GM12878 (cell line): ENCODE measurements around the gene TFR2. TPM values are rescaled to one million over a fixed set of nuclear protein-coding genes. Genes with fewer than 3 reads are reported as not detected.
A peak's percentile ranks its signal among the peaks of the same experiment; 100 is the strongest.

Source experiments
- ATAC-seq: fragments of 200-7000 bp; cut with Tn5 transposase; 3 replicates; pipeline ENCODE4 v1.9.1; 2020; ENCODE audit warnings: mild to moderate bottlenecking, moderate library complexity
- BruUV-seq: library from RNA; stranded (reverse); fragments of 400-500 nt; replicated peaks from 2 replicates; lab custom pipeline; 2021; lab: Mats Ljungman, UMichigan
- CTCF ChIA-PET: fragments of 300-600 bp; sonication (Branson Sonifier 250); formaldehyde crosslinking; extraction: SDS; loops from one replicate; lab custom pipeline; 2021; ENCODE audit warnings: inconsistent platforms; lab: Yijun Ruan, JAX
- POLR2A ChIA-PET: fragments of 350-600 bp; formaldehyde crosslinking; extraction: SDS; loops from one replicate; lab custom pipeline; 2021; ENCODE audit warnings: inconsistent platforms; lab: Charles Lee
- RAD21 ChIA-PET: fragments of 300-600 bp; sonication (Branson Sonifier 250); formaldehyde crosslinking; loops from one replicate; lab custom pipeline; 2023; ENCODE audit warnings: antibody characterized with exemption; ENCODE audit not compliant: unreplicated experiment; lab: Charles Lee
- SMC1A ChIA-PET: fragments of 300-600 bp; sonication (Branson Sonifier 250); formaldehyde crosslinking; loops from one replicate; lab custom pipeline; 2023; ENCODE audit not compliant: unreplicated experiment, uncharacterized antibody; lab: Charles Lee
- DNase-seq: peaks from one replicate; pipeline ENCODE4 v3.0.0-alpha.2; 2011; ENCODE audit warnings: low read depth, low spot score
- FAIRE-seq: peaks from 3 replicates; lab custom pipeline; 2011; peaks lifted over from hg19 to GRCh38; lab: Jason Lieb, UNC
- H2AFZ ChIP-seq: 2 replicates; pipeline ENCODE4 v1.6.0; 2011; ENCODE audit warnings: low read depth, low read length, control low read depth; ENCODE audit not compliant: control insufficient read depth
- H3K27ac ChIP-seq: 2 replicates; pipeline ENCODE4 v1.5.1; 2011; ENCODE audit warnings: control low read depth; ENCODE audit not compliant: control insufficient read depth, insufficient read depth
- H3K27me3 ChIP-seq, 2 experiments: replicated peaks in 1 of 2; 2 replicates each; pipeline versions ENCODE4 v1.6.0 to v1.6.1; 2011; ENCODE audit warnings: low read length in 1 of 2; ENCODE audit not compliant: control insufficient read depth in 2 of 2, insufficient read depth in 2 of 2
- H3K36me3 ChIP-seq, 2 experiments: 2 replicates each; pipeline ENCODE4 v1.5.1; 2011; ENCODE audit warnings: low read length in 1 of 2; ENCODE audit not compliant: control insufficient read depth in 2 of 2, insufficient read depth in 2 of 2
- H3K4me1 ChIP-seq: 2 replicates; pipeline ENCODE4 v1.6.1; 2011; ENCODE audit warnings: mild to moderate bottlenecking, low read length, moderate library complexity, mixed read lengths; ENCODE audit not compliant: control insufficient read depth, insufficient read depth
- H3K4me2 ChIP-seq: 2 replicates; pipeline ENCODE4 v1.6.0; 2011; ENCODE audit warnings: control low read depth; ENCODE audit not compliant: control insufficient read depth, insufficient read depth
- H3K4me3 ChIP-seq: fragments of 200-600 bp; sonication (generic); 2 replicates; pipeline ENCODE4 v1.5.1; 2016
- H3K79me2 ChIP-seq: 2 replicates; pipeline ENCODE4 v1.6.0; 2011; ENCODE audit warnings: low read length; ENCODE audit not compliant: control insufficient read depth, insufficient read depth
- H3K9ac ChIP-seq: 2 replicates; pipeline ENCODE4 v1.8.0; 2011; ENCODE audit warnings: low read length, control low read depth, mixed read lengths; ENCODE audit not compliant: control insufficient read depth, insufficient read depth
- H3K9me3 ChIP-seq: replicated peaks from 3 replicates; pipeline ENCODE4 v1.5.1; 2011; ENCODE audit warnings: mild to moderate bottlenecking, low read length; ENCODE audit not compliant: control insufficient read depth, insufficient read depth
- H4K20me1 ChIP-seq: 2 replicates; pipeline ENCODE4 v1.6.0; 2011; ENCODE audit not compliant: control insufficient read depth, insufficient read depth
- BCL11A ChIP-seq: IDR thresholded peaks from 2 replicates; pipeline ENCODE4 v1.6.1; 2011; ENCODE audit warnings: low read depth, low read length
- CREB1 ChIP-seq: IDR thresholded peaks from 2 replicates; pipeline ENCODE4 v1.6.1; 2012; ENCODE audit warnings: low read depth, mild to moderate bottlenecking, inconsistent platforms
- EGR1 ChIP-seq, 2 experiments: IDR thresholded peaks; 1 replicate in 1 of 2; 2 replicates in 1 of 2; pipeline ENCODE4 v1.6.1; 2011 to 2012; ENCODE audit warnings: low read depth in 2 of 2, low read length in 2 of 2, borderline replicate concordance in 1 of 2, mild to moderate bottlenecking in 1 of 2, moderate library complexity in 1 of 2
- POLR2A ChIP-seq: IDR thresholded peaks from 2 replicates; pipeline ENCODE4 v1.6.1; 2011; ENCODE audit warnings: low read depth, mild to moderate bottlenecking, low read length
- RAD21 ChIP-seq: IDR thresholded peaks from 2 replicates; pipeline ENCODE4 v1.6.1; 2011; ENCODE audit warnings: mild to moderate bottlenecking, low read depth, low read length, moderate library complexity; ENCODE audit not compliant: insufficient read depth
- WGBS: methylation state at CpG from one replicate; pipeline ENCODE4 v1.1.6; 2016; ENCODE audit warnings: low lambda C conversion rate; ENCODE audit not compliant: insufficient replicate concordance, insufficient coverage; ENCODE audit errors: missing lambda C conversion rate; 5-methylcytosine and 5-hydroxymethylcytosine counted together
- in situ Hi-C: fragments of 300-500 bp; cut with MboI; formaldehyde crosslinking; loops from 9 replicates; pipeline ENCODE4 v1.14.3; 2018; ENCODE audit warnings: mixed read lengths
- intact Hi-C: fragments of 100-400 bp; cut with micrococcal nuclease; formaldehyde crosslinking; loops from one replicate; pipeline ENCODE4 v1.14.2; 2022; ENCODE audit not compliant: unreplicated experiment
- polyA plus RNA-seq, 11 experiments: library from polyadenylated mRNA; depleted of rRNA in 4 of 11; unstranded in 6 of 11; stranded (reverse) in 5 of 11; fragments of >200 nt; fragmentation: Nextera tagmentation in 4 of 11; fragmentation: Illumina TruSeq in 1 of 11; extraction: Ambion mirVana in 4 of 11; extraction: Trizol in 1 of 11; gene quantifications; 1 replicate in 1 of 11; 2 replicates in 10 of 11; pipeline versions ENCODE4 v1.2.1 to v1.2.3, GENCODE V29; 2011 to 2016; ENCODE audit warnings: inconsistent platforms in 2 of 11, missing spikeins in 2 of 11, low read depth in 1 of 11
- total RNA-seq, 4 experiments: library from RNA; depleted of rRNA in 3 of 4; stranded (reverse); fragments of >200 nt in 3 of 4; fragmentation: Illumina TruSeq in 1 of 4; extraction: Trizol in 1 of 4; gene quantifications; 2 replicates each; pipeline versions ENCODE4 v1.2.1 to v1.2.3, GENCODE V29; 2013 to 2021
- TF ChIP-seq, protein P1 (sequence below): IDR thresholded peaks from 2 replicates; pipeline ENCODE4 v1.6.1; 2011; ENCODE audit warnings: mild to moderate bottlenecking, low read depth, low read length, moderate library complexity; ENCODE audit not compliant: insufficient replicate concordance
- TF ChIP-seq, protein P2 (sequence below): fragments of 150-350 bp; IDR thresholded peaks from 2 replicates; pipeline ENCODE4 v1.6.1; 2016; ENCODE audit warnings: low read depth, low read length

TFR2 gene
- total and polyA plus RNA-seq, 10 of the 15 experiments (the other 5 are each of a cell fraction or from before 2014, with no cell fraction given), result 0.30 to 7.2 (median 1.8) TPM

DNA sequence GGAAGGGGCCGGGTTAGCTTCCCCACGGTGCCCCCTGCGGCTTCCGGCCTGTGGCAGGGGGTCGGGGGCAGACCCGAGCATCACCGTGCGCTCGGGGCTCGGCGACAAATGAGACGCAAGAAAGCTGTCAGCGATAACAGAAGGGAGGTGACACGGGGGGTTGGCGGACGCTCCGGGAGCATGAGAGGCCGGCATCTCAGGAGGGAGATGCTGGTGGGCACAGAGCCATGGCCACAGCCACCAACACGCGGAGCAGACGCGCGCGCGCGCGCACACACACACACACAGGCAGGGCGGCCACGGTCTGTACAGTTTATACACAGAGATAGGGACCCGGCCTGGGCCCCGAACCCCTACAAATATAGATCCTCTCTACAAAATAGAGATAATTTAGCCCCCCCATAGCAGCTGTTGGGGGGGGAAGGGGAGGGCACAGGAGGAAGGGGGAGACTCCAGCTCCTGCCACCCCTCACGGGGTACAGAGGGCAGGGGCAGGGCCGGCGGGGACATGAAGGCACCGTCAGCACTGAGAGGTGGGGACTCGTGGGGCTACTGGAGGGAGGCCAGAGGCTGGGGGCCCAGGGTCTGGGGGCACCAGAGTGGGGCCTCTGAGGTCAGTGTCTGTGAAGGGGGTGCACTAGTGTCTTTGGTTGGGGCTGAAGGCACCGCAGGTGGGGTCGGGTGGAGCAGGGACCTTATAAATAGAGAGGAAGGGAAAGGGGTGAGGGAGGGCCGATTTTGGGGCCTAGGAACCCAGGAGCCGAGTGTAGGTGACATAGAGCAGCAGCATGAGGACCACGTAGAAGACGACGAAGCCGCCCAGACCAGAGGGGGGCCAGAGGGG, 66.8 kb downstream of the TFR2 start:
- ChIA-PET POLR2A (no interaction called here), RAD21 (no interaction called here), SMC1A (no interaction called here), CTCF (no interaction called here)
- WGBS, result 95% methylated on average over 43 of the region's 44 CpGs
- BruUV-seq, result no TSS peak
- no peaks in the 10 kb centered on the region for H3K9me3 ChIP-seq
- peaks cover 1 to 11% of the 10 kb centered on the region in 2 experiments; a peak in 3 of 4 replicates for H3K36me3 ChIP-seq
- no peak overlapping the region for H2AFZ ChIP-seq
- no peak overlapping the region for H3K4me3 ChIP-seq
- H3K27me3 ChIP-seq, result no peaks in the 10 kb centered on the region
- peaks cover 18% of the 10 kb centered on the region for H3K4me1 ChIP-seq
- intact Hi-C loops (no loop called here), in situ Hi-C loops (no loop called here)
- H3K27ac ChIP-seq, result no peak overlapping the region
- FAIRE-seq (no peak), ATAC-seq (no peak), DNase-seq (no peak)
- H3K79me2 ChIP-seq, result no peaks in the 10 kb centered on the region
- H3K4me2 ChIP-seq, result no peak overlapping the region
- H3K9ac ChIP-seq, result no peak overlapping the region
- no peaks in the 10 kb centered on the region for H4K20me1 ChIP-seq
- no peak for TF ChIP-seq EGR1 (IDR thresholded peaks at IDR 0.05; ENCODE audit: borderline replicate concordance in 1 of 2, low read depth in 2 of 2, low read length in 2 of 2)
- no peak for TF ChIP-seq CREB1

DNA sequence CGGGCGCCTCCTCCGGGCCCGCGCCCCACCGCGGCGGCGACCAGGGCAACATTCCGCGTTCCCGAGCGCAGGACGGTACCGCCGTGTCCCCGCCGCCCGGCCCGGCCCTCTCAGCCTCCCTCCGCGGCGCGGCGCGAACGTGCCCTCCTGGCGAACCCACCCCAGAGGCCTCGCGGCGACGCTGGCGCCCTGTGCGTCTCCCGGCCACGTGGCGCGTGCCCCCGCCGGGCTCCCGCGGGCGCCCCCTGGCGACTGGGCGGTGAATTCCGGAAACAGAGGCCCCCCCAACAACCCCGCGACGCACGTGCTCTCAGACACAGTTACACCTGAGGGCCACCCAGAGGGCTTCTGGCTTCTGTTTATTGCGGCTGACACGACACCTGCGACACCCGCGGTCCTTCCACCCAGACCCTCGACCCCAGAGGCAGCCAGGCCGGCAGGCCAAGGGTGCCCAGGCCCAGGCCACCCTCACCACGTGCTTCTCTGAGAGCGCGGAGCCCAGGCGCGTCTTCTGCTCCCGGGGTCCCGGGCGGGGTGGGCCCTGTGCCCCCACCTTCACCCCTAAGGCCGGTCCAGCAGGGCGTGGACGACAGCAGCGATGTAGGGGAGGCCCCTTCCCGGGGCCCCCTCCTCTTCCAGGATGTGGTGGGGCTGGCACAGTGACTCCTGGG, 67.5 kb downstream of the TFR2 start, which contains the start of gene SAP25:
Gene SAP25, minus strand, starts transcription at position 210 of the 671 bp plus-strand sequence. Its CDS starts 158 bp downstream, at position 52.
- FAIRE-seq (no peak), ATAC-seq (no peak), DNase-seq (no peak)
- in situ Hi-C loops (no loop called here), intact Hi-C loops (no loop called here)
- Histone ChIP-seq H3K4me2 (no peak within 1 kb of the TSS), H2AFZ (no peak within 1 kb of the TSS), H3K36me3 (peaks cover 0 to 11% of the 10 kb centered on the region in 2 experiments; a peak in 3 of 4 replicates), H3K9ac (no peak within 1 kb of the TSS), H3K27ac (no peak within 1 kb of the TSS), H3K9me3 (no peaks in the 10 kb centered on the region), H3K4me3 (no peak within 1 kb of the TSS), H3K4me1 (peaks cover 22% of the 10 kb centered on the region), H4K20me1 (no peaks in the 10 kb centered on the region), H3K79me2 (no peaks in the 10 kb centered on the region), H3K27me3 (no peaks in the 10 kb centered on the region)
- CTCF ChIA-PET, result no interaction called here
- BruUV-seq, result no TSS peak
- SMC1A ChIA-PET, result no interaction called here
- POLR2A ChIA-PET, result no interaction called here
- RAD21 ChIA-PET, result no interaction called here
- WGBS, result 96% methylated on average over 51 of the region's 70 CpGs
- TF ChIP-seq, protein P1, sequence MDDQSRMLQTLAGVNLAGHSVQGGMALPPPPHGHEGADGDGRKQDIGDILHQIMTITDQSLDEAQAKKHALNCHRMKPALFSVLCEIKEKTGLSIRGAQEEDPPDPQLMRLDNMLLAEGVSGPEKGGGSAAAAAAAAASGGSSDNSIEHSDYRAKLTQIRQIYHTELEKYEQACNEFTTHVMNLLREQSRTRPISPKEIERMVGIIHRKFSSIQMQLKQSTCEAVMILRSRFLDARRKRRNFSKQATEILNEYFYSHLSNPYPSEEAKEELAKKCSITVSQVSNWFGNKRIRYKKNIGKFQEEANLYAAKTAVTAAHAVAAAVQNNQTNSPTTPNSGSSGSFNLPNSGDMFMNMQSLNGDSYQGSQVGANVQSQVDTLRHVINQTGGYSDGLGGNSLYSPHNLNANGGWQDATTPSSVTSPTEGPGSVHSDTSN, result no peak
- TF ChIP-seq POLR2A (peak; percentile 37; the same call in 1 of the 2 replicates), BCL11A (no peak), RAD21 (no peak)
- TF ChIP-seq, protein P2, sequence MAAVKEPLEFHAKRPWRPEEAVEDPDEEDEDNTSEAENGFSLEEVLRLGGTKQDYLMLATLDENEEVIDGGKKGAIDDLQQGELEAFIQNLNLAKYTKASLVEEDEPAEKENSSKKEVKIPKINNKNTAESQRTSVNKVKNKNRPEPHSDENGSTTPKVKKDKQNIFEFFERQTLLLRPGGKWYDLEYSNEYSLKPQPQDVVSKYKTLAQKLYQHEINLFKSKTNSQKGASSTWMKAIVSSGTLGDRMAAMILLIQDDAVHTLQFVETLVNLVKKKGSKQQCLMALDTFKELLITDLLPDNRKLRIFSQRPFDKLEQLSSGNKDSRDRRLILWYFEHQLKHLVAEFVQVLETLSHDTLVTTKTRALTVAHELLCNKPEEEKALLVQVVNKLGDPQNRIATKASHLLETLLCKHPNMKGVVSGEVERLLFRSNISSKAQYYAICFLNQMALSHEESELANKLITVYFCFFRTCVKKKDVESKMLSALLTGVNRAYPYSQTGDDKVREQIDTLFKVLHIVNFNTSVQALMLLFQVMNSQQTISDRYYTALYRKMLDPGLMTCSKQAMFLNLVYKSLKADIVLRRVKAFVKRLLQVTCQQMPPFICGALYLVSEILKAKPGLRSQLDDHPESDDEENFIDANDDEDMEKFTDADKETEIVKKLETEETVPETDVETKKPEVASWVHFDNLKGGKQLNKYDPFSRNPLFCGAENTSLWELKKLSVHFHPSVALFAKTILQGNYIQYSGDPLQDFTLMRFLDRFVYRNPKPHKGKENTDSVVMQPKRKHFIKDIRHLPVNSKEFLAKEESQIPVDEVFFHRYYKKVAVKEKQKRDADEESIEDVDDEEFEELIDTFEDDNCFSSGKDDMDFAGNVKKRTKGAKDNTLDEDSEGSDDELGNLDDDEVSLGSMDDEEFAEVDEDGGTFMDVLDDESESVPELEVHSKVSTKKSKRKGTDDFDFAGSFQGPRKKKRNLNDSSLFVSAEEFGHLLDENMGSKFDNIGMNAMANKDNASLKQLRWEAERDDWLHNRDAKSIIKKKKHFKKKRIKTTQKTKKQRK, result no peak
